B cell (primary cell): ENCODE results near the gene MYL5. TPM values are rescaled to one million over a fixed set of nuclear protein-coding genes. Genes with fewer than 3 reads are reported as not detected.

ENCODE experiments used
- ATAC-seq: fragments of 200-7000 bp; cut with Tn5 transposase; one replicate; pipeline ENCODE4 v1.10.0; 2021; ENCODE audit warnings: low read depth, mild to moderate bottlenecking, moderate number of reproducible peaks, moderate library complexity
- CTCF ChIA-PET: fragments of 350-600 bp; sonication (Branson Sonifier 250); formaldehyde crosslinking; loops from one replicate; lab custom pipeline; 2021; ENCODE audit warnings: antibody characterized with exemption, inconsistent platforms; lab: Charles Lee
- POLR2A ChIA-PET: fragments of 350-600 bp; sonication (Branson Sonifier 250); formaldehyde crosslinking; loops from one replicate; lab custom pipeline; 2021; ENCODE audit warnings: antibody characterized with exemption; lab: Charles Lee
- DNase-seq: peaks from one replicate; pipeline ENCODE4 v3.0.0; 2013
- H2AFZ ChIP-seq: 2 replicates; pipeline ENCODE4 v1.6.1; 2012; ENCODE audit warnings: mild to moderate bottlenecking, low read depth, low read length; ENCODE audit not compliant: insufficient read depth, poor library complexity, severe bottlenecking
- H3K27ac ChIP-seq, 2 donors: 1 replicate in 1 of 2; 2 replicates in 1 of 2; pipeline ENCODE4 v1.5.1; 2012 to 2013; ENCODE audit warnings: low read length in 2 of 2, mild to moderate bottlenecking in 2 of 2, moderate library complexity in 1 of 2
- H3K27me3 ChIP-seq, 4 experiments: fragments of 200-600 bp in 1 of 4; sonication (generic) in 1 of 4; replicated peaks in 1 of 4; 1 replicate in 2 of 4; 2 replicates in 2 of 4; pipeline versions ENCODE4 v1.6.1 to v1.7.0; 2013 to 2016; ENCODE audit warnings: low read length in 3 of 4, mild to moderate bottlenecking in 2 of 4, mixed read lengths in 1 of 4, moderate library complexity in 1 of 4; ENCODE audit not compliant: insufficient read depth in 4 of 4, control insufficient read depth in 3 of 4; ENCODE audit errors: control extremely low read depth in 1 of 4
- H3K36me3 ChIP-seq, 2 experiments: replicated peaks in 1 of 2; 1 replicate in 1 of 2; 2 replicates in 1 of 2; pipeline versions ENCODE4 v1.6.1 to v1.7.1; 2013; ENCODE audit warnings: low read length in 1 of 2; ENCODE audit not compliant: insufficient read depth in 2 of 2, control insufficient read depth in 1 of 2; ENCODE audit errors: control extremely low read depth in 1 of 2, extremely low read depth in 1 of 2
- H3K4me1 ChIP-seq, 2 donors: fragments of 200-600 bp in 1 of 2; sonication (generic) in 1 of 2; 1 replicate in 1 of 2; 2 replicates in 1 of 2; pipeline versions ENCODE4 v1.5.1 to v1.6.1; 2013 to 2017; ENCODE audit warnings: low read length in 2 of 2; ENCODE audit not compliant: control insufficient read depth in 2 of 2, insufficient read depth in 2 of 2
- H3K4me2 ChIP-seq: replicated peaks from 2 replicates; pipeline ENCODE3; 2012; ENCODE audit warnings: mild to moderate bottlenecking, low read depth, low read length; ENCODE audit not compliant: poor library complexity, severe bottlenecking
- H3K4me3 ChIP-seq, 5 experiments: fragments of 200-600 bp in 1 of 5; sonication (generic) in 1 of 5; 1 replicate in 3 of 5; 2 replicates in 2 of 5; pipeline versions ENCODE4 v1.5.1 to v1.7.0; 2011 to 2016; ENCODE audit warnings: low read length in 4 of 5, mild to moderate bottlenecking in 4 of 5, low read depth in 2 of 5, control low read depth in 1 of 5, moderate library complexity in 1 of 5; ENCODE audit not compliant: insufficient read depth in 1 of 5; ENCODE audit errors: control extremely low read depth in 1 of 5, extremely low read depth in 1 of 5
- H3K79me2 ChIP-seq: fragments of 200-600 bp; sonication (generic); one replicate; pipeline ENCODE4 v1.6.0; 2016; ENCODE audit warnings: low read length; ENCODE audit not compliant: control insufficient read depth, insufficient read depth
- H3K9ac ChIP-seq: fragments of 200-600 bp; sonication (generic); 2 replicates; pipeline ENCODE4 v1.6.1; 2017; ENCODE audit warnings: mild to moderate bottlenecking, low read length, moderate library complexity
- H3K9me3 ChIP-seq, 3 donors: one replicate each; pipeline versions ENCODE4 v1.6.1 to v1.7.1; 2013; ENCODE audit warnings: low read length in 2 of 3; ENCODE audit not compliant: control insufficient read depth in 2 of 3, insufficient read depth in 1 of 3; ENCODE audit errors: control extremely low read depth in 1 of 3
- H4K20me1 ChIP-seq: 2 replicates; pipeline ENCODE4 v1.6.0; 2012; ENCODE audit warnings: mild to moderate bottlenecking, low read length; ENCODE audit not compliant: insufficient read depth, control insufficient read depth, poor library complexity, severe bottlenecking
- H3K27ac Mint-ChIP-seq: one replicate; pipeline ENCODE4 v1.8.0; 2021; ENCODE audit warnings: mixed read lengths
- H3K27me3 Mint-ChIP-seq: one replicate; pipeline ENCODE4 v1.8.0; 2021; ENCODE audit warnings: mixed read lengths
- H3K4me1 Mint-ChIP-seq: one replicate; pipeline ENCODE4 v1.8.0; 2021; ENCODE audit warnings: mixed read lengths
- H3K4me3 Mint-ChIP-seq: one replicate; pipeline ENCODE4 v1.8.0; 2021; ENCODE audit warnings: mixed read lengths
- H3K9me3 Mint-ChIP-seq: one replicate; pipeline ENCODE4 v1.8.0; 2022; ENCODE audit warnings: mixed read lengths; ENCODE audit not compliant: insufficient read depth
- CTCF ChIP-seq: fragments of 200-600 bp; IDR thresholded peaks from one replicate; pipeline ENCODE4 v1.8.0; 2022; ENCODE audit warnings: antibody characterized with exemption, mild to moderate bottlenecking
- EZH2 ChIP-seq: IDR thresholded peaks from 2 replicates; pipeline ENCODE4 v1.6.1; 2012; ENCODE audit warnings: borderline replicate concordance, low read depth, mild to moderate bottlenecking, moderate library complexity, low read length; ENCODE audit not compliant: insufficient read depth, poor library complexity, severe bottlenecking
- WGBS: methylation state at CpG from one replicate; pipeline ENCODE4 v1.1.5; 2013; ENCODE audit warnings: missing lambda C conversion rate; ENCODE audit not compliant: insufficient coverage; 5-methylcytosine and 5-hydroxymethylcytosine counted together
- intact Hi-C: fragments of 100-400 bp; cut with micrococcal nuclease; formaldehyde crosslinking; loops from one replicate; pipeline ENCODE4 v1.10.0; 2022
- polyA plus RNA-seq: library from polyadenylated mRNA; depleted of rRNA; stranded (reverse); fragments of >200 nt; gene quantifications from 2 replicates; pipeline ENCODE4 v1.2.3, GENCODE V29; 2012
- total RNA-seq, 2 donors: library from RNA; stranded (reverse); fragments of 120-200 nt in 1 of 2; gene quantifications; 1 replicate in 1 of 2; 2 replicates in 1 of 2; pipeline versions ENCODE4 v1.2.3 to v1.2.4, GENCODE V29; 2013 to 2022

MYL5 gene
- total and polyA plus RNA-seq, 2 donors (not counting 1 experiment from before 2014, with no cell fraction given), result 16.9 to 38.3 TPM

- TF ChIP-seq EZH2 (no peak), CTCF (no peak)
- H3K9ac ChIP-seq, result no peak overlapping the region
- no peaks in the 10 kb centered on the region for H3K79me2 ChIP-seq
- no peak for ATAC-seq
- ChIA-PET POLR2A (no interaction called here), CTCF (no interaction called here)
- H3K4me3 Mint-ChIP-seq, result no peak overlapping the region
- intact Hi-C loops, result no loop called here
- no peaks in the 10 kb centered on the region for H3K4me1 ChIP-seq
- no peaks in the 10 kb centered on the region for H3K9me3 Mint-ChIP-seq
- no peaks in the 10 kb centered on the region for H4K20me1 ChIP-seq
- H3K27ac ChIP-seq, result no peak overlapping the region
- H2AFZ ChIP-seq, result no peak overlapping the region
- H3K27me3 ChIP-seq, result peaks cover 0 to 8% (median 1%) of the 10 kb centered on the region in 4 experiments
- H3K27ac Mint-ChIP-seq, result no peak overlapping the region
- H3K4me2 ChIP-seq, result no peak overlapping the region
- no peak for DNase-seq
- H3K4me3 ChIP-seq, result no peak overlapping the region
- no peaks in the 10 kb centered on the region for H3K4me1 Mint-ChIP-seq
- H3K36me3 ChIP-seq, result no peaks in the 10 kb centered on the region
- 75% methylated on average over 32 of the region's 32 CpGs for WGBS
- peaks cover 16% of the 10 kb centered on the region for H3K27me3 Mint-ChIP-seq
- peaks cover 0 to 39% (median 2%) of the 10 kb centered on the region in 3 donors for H3K9me3 ChIP-seq
Measured at GRCh38 chr4:646460-646859, 27.9 kb upstream of the MYL5 start.

- intact Hi-C loops, result no loop called here
- 70% methylated on average over 11 of the region's 13 CpGs for WGBS
- H4K20me1 ChIP-seq, result no peaks in the 10 kb centered on the region
- H2AFZ ChIP-seq, result no peak overlapping the region
- H3K9me3 ChIP-seq, result peaks cover 0 to 30% (median 2%) of the 10 kb centered on the region in 3 donors
- Mint-ChIP-seq H3K27me3 (peaks cover 16% of the 10 kb centered on the region), H3K4me1 (no peaks in the 10 kb centered on the region), H3K27ac (no peak overlapping the region), H3K9me3 (no peaks in the 10 kb centered on the region), H3K4me3 (no peak overlapping the region)
- no peaks in the 10 kb centered on the region for H3K4me1 ChIP-seq
- no peak overlapping the region for H3K4me2 ChIP-seq
- DNase-seq (no peak), ATAC-seq (no peak)
- H3K36me3 ChIP-seq, result no peaks in the 10 kb centered on the region
- peaks cover 0 to 8% (median 1%) of the 10 kb centered on the region in 4 experiments for H3K27me3 ChIP-seq
- H3K4me3 ChIP-seq, result no peak overlapping the region
- H3K79me2 ChIP-seq, result no peaks in the 10 kb centered on the region
- ChIA-PET POLR2A (no interaction called here), CTCF (no interaction called here)
- TF ChIP-seq EZH2 (no peak), CTCF (no peak)
- no peak overlapping the region for H3K9ac ChIP-seq
- H3K27ac ChIP-seq, result no peak overlapping the region
Measured at GRCh38 chr4:647481-647880, 26.9 kb upstream of the MYL5 start.
